GM21825 (cell line): ENCODE data around the gene BCAS1.

Experiments used
- ATAC-seq: cut with Tn5 transposase; IDR thresholded peaks from one replicate; pipeline ENCODE4 v1.9.1; 2021; ENCODE audit warnings: mild to moderate bottlenecking, moderate library complexity; ENCODE audit not compliant: unreplicated experiment

The BCAS1 gene

DNA sequence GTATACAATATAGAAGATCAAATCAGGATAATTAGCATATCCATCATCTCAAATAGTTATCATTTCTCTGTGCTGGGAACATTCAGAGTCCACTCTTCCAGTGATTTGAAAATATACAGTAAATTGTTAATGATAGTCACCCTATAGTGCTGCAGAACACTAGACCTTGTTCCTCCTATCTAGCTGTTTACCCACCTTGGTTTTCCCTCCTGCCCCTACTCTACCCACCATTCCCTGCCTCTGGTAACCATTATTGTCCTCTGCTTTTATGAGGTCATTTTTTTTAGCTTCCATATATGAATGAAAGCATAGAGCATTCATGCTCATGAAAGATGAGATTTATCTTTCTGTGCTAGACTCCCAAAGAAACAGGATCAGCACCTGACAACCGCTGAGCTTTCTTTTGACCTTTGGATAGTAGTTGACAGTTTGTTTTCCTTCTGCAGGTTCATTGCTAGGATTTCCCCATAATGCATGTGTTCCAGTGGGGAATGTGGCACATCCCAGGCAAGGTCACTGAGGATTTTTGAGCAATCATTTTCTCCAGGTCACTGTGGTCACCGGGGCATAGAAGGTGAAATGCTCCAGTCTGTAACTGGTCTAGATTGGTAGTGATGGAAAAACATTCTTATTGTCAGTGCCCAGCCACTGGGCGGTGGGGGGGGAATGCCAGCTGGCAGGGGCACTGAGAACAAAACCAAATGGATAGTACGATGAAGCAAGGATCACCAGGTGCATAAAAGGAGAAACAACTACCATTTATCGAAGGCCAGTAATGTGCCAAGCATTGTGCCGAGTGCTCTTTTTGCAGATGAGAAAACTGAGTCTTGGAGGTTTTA lies 33.6 kb upstream of the BCAS1 start:
- ATAC-seq, result no peak

DNA sequence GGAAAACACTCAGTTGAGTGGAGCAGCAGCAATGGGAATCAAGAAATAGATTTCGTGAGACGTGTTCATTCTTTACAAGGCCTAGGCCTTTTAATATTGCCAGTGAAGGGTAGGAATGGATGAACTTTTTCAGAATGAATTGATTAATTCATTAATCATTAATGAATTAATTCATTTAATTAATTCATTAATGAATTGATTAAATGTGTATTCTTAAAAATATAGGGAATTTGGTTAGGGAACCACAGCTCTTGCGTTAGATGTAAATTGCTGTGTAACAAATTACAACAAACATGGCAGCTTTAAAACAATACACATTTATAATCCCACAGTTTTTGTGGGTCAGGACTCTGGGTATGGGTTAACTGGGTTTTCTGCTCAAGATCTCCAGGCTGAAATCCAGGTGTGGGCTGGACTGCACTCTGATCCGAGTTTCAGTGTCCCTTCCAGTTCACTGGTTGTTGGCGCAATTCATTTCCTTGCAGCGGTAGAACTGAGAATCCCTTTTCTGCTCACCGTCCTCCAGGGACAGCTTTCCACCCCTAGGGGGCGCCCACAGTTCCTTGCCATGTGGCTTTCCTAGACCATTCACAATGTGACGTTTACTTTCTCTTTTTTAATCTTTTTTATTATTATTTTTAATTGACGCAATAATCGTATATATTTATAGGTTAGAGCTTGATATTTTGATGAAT lies 32.8 kb upstream of the BCAS1 start:
- peak; percentile 85 for ATAC-seq

DNA sequence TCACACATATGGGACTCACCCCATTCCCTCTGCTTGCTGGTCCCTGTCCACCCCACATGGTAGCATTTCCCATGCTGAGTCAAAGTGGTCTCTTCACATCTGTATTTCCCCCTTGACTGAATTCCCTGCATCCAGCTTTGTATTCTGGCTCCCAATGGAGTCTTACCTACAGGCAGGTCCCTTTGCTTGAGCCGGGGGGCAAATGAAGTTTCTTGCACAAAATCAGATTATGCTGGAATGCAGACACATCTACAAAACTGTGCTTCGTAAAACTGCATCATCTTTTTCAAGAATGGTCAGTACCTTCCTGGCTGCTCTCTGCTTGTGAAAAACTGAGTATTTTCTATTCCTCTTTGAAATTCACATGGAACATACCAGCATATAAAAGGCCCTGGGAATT lies 32.1 kb upstream of the BCAS1 start:
- ATAC-seq, result no peak

DNA sequence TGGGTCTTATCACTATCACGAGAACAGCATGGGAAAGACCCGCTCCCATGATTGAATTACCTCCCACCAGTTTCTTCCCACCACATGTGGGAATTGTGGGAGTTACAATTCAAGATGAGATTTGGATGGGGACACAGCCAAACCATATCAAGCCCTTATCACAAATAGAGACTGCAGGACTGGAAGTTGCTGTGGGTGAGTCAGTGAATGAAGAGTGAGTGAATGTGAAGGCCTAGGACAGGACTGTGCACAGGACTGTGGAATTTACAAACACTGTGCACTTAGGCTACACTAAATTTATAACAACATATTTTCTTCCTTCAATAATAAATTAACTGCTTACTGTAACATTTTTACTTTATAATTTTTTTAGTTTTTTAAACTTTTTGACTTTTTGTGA lies 30.2 kb upstream of the BCAS1 start:
- no peak for ATAC-seq

DNA sequence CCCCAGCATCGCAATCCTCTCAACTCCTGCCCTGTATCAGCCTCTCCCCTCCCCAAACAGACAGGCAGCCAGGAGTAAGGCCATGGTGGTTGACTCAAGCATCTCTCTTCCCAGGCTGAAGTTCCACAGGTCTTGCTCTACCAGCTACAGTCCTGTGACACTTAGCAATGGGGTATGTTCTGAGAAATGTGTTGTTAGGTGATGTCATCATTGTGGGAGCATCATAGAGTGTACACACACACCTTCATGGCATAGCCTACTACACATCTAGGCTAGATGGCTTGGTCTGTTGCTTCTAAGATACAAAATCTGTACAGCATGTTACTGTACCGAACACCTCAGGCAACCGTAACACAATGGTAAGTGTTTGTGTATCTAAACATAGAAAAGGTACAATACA lies 29.5 kb upstream of the BCAS1 start:
- ATAC-seq, result no peak

DNA sequence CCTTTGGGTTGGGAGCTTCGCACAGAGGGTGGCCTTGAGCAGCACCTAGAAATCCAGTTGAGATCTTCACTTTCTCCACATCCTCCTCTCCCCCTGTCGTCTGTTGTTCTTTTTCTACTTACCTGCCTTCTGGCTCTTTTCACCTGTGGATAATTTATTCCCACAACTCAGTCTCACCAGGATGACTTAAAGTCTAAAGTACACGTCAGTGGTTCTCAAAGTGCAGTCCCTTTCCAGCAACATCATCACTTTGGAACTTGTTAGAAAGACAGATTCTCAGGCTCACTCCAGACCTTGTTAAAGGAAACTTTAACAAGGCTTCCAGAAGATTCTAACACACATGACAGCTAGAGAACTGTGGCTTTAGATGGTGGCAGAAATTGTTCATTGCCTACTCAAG lies 27.7 kb upstream of the BCAS1 start:
- ATAC-seq, result no peak

DNA sequence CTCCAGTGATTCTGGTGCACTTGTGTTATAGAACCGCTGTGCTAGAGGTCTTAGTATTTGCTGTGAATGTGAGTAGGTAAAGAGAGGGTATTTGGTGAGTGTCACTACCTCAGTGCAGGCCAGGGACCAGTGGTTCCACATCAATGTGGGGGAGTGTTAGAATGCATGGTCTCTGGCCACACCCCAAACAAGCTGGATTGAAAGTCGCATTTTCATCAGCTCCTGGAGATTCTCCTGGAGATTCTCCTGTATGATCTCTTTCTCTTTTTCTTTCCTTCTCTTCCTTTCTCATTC lies 26.8 kb upstream of the BCAS1 start:
- ATAC-seq, result no peak

DNA sequence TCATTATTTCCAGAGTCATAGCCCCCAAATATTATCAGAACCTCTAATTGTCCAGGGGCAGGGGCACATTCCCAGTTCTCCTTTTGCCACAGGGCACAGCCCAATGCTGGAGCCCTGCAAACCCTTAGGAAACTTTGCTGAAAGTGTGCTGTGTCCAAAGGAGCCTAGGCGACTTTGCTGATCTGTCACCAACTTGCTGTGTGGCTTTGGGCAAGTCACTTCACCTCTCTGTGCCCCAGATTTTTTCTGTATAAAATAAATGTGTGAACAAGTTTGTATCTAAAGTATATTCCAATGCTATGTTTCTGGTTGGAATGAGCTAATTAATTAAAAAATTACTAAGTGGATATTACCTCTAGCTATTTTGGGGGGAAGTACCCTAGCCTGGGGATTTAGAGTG lies 25.4 kb upstream of the BCAS1 start:
- no peak for ATAC-seq

DNA sequence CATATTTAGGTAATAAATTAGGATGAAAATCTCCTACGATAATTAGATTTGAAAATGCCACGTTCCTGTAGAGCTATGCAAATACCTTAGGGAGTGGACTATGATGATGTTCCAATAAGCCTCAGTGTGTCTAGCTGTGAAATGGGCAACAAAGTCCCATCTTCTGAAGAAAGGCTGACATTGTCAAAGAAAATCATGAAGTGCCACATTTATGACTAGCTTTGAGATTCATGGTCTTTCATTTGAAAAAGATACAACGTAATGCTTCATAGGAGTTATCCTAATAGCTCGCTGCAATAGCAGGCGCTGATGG lies 23.8 kb upstream of the BCAS1 start:
- no peak for ATAC-seq

DNA sequence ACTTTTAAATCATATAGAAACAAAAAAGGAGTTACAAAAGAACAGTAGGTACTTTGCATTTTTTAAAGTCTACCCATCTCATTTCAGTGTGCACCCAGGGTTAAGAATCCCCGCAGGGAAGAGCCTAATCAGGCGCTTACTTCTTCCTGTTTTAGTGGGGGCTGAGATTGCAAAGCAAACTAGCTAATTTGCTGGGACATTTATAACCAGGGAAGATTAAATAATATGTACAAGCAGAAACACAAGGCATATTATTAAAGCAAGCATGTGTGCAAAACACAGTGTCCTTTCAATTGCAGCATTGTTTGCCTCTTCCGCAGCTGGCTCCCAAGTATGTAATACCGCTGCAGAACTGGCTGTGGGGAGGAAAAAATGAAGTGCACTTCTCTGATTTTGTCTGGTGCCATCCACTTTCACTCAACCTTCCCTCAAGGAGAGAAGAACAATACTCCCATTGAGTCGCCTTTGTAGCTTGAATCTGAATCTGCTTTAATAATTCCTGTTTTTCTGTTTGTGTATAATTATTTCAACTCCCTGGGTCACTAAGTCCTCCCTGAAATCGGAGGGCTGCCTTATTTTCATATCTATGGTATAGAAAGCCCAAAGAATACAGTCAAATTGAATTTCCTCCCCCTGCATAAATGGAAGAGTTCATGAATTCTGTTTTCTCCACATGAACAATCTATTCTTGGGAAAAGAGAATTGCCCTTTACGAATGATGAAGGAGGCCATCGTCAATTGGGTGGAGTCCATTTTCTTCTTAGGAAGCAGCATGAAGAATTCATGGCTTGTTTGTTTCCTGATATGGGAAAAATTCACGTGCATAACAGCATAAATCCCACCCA lies 23.3 kb upstream of the BCAS1 start:
- ATAC-seq, result no peak

DNA sequence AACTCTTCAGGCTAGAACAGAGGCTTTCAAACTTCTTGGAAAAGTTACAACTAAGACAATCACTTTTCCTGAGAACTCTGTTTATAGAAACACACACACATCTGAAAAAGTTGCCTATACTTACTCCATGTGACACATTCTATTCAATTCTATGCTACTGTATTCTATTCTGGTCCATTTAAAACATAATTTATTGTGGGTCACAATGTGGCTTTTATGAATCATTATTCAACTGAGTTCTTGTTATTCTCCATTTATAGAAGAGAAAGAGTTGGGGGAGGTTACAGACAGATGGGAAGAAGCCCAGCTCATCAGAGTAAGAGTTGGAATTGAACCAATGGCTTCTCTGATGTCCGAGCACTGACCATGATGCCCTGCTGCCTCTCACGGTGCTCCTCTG lies 21.6 kb upstream of the BCAS1 start:
- no peak for ATAC-seq

DNA sequence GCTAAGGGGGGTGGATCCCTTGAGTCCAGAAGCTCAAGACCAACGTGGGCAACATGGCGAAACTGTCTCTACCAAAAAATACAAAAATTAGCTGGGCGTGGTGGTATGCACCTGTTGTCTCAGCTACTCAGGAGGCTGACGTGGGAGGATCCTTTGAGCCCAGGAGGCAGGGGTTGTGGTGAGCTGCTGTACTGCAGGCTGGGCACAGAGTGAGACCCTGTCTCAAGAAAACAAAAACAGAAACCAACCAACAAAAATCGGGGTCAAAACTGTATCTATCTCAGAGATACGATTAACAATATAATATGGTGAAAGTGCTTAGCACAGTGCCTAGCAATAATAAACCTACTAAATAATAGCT lies 20.7 kb upstream of the BCAS1 start:
- ATAC-seq, result no peak

DNA sequence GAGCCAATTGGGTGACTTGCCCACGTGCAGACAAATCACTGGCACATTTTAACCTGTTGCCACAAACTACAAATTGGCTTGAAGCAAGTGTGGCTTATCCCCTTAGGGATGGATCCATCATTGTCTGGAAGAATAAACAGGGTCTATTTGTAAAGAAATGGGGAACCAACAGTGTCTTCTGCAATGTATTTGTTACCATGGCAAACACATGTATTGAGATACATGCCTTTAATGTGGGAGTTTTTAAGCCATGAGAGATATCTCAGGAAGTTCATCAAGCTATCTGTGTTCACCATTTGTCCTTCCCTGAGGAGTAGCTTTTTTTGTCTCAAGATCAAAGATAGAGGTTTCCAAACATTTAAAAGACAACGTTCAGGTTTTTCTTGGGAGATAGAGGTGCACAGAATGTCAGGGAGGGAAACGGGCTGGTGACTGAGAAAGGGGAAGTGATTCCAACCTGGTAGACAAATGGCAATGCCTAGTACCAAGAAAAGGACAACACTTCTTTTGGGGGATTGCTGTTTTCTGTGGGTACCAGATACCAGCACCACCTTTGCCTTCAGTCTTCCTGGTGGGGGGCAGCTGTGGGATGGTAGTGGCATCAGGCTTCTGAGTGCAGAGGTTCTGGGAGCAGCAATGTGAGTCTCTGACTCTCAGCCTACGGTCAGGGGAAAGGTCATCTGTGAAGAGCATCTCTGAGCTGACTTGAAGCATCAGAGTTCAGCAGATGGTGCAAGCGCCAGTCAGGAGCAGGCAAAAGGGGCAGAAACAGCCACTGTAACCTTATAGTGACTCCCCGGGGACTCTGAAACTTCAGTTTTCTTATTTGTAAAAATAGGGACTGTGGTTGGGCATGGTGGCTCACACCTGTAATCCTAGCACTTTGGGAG lies 20.1 kb upstream of the BCAS1 start:
- ATAC-seq, result peak; percentile 50

DNA sequence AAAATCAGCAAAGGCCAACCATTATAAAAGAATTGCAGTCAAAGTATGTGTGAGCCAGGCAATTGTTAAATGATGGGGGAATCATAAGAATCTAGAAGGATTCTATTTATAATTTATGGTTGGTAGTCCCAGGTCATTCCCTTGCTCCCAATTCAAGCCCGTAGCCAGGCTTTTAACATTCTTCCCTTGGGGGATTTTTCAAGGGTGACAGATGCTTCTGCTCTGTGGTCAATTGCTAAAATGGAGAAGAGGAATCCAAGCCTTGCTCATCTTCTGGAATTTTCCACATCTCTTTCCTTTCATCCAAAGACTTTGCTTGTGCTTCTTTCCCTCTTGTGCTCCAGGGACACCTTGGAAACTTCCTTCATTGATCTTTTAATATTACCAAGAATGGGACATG lies 18.0 kb upstream of the BCAS1 start:
- no peak for ATAC-seq

DNA sequence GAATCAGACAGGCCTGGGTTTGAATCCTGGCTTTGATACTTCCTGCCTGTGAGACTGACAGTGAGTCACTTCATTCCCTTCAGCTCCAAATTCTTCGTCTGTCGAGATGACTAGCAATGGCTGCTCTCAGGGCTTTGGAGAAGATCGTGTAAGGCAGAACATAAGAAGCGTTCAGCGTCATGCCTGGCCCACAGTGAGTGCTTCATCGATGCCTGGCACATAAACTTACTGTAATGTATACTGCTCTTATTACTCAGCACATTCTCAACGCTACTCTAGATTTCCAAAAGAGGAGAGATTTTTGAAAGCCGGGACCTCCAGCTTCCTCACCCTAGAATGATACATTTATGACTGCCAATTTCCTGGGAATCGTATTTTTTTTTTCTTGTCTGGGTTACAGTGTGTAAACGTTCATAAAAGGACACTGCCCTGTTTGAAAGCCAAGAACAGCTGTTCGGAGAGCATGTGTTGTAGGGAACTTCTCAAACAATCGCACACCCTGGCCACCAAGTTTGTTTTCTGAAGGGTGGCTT lies 16.2 kb upstream of the BCAS1 start:
- no peak for ATAC-seq

DNA sequence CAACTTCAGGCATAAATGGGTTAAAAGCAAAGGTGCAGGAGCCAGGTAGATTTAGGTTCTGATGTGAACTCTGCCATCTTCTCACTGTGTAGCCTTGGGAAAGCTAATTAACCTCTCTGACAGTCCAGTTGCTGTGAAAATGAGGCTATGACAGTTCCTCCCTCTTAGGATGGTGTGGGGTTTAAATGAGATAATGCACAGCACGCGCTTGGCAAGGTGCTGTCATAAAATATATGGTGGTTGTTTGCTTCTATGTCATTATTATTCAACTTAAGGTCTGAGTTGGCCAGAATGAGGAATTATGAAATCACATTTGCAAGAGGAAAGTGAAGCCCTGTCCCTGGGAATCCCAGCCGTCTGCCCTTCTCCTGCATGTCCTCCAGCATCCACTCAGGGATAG lies 15.5 kb upstream of the BCAS1 start:
- no peak for ATAC-seq

DNA sequence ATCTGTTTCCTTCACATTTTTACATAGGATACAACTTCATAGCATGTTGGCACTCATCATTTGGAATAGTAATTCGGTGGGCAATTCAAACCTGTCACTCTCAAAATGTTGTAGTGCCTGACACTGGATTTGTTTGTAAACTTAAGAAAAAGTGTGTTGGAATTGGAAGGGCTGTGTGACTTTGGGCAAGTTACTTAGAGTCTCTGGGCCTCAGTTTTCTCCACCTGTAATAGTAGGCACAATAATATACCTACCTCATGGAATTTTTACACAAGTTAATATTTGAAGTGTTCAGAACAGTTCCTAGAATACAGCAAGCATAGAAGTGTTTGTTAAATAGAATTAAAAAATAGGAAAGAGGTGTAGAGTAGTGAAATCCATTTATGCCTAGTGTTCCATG lies 15.0 kb upstream of the BCAS1 start:
- ATAC-seq, result no peak

DNA sequence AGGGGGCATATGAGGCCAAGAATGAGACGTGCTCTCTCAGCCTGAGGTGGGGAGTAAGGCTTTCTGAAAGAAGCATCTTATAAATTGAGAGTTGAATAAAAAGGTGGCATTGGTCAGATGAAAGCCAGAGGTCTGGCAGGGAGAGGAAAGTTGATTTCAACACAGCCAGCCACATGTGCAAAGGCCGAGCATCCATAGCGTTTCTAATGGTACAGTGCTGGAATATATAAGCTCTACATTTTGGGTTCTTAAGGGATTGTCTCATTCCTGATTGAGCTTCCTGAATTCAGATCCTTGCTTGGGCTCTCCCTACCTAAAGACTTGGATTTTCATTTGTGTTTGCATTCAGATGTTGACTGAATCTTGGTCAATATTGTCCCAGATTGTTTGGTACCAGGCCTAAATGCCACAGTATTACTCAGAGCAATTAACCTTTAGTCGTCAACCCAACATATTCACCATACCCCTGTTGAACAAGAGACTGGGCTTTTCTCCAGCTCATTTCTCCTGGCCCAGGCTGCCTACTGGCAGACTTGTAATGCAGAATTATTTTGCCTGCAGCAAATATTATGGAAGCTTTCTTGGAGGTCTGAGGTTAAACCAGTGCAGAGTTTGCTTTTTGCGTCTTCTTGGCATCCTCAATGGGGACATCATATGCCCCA lies 14.5 kb upstream of the BCAS1 start:
- no peak for ATAC-seq

DNA sequence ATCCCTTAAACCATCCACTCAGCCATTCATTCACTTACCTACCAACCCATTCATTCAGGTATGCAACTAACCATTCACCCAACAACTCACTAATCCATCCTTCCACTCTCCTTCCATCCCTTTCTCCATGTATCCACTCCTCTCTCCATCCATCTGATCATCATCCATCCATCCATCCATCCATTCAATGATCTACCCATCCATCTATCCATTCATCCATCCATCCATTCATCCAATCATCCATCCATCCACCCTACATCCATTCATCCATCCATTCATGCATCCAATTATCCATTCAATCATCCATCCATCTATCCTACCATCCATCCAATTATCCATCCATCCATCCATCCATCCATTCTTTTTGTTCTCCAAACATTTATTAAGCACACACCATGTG lies 13.8 kb upstream of the BCAS1 start:
- no peak for ATAC-seq

DNA sequence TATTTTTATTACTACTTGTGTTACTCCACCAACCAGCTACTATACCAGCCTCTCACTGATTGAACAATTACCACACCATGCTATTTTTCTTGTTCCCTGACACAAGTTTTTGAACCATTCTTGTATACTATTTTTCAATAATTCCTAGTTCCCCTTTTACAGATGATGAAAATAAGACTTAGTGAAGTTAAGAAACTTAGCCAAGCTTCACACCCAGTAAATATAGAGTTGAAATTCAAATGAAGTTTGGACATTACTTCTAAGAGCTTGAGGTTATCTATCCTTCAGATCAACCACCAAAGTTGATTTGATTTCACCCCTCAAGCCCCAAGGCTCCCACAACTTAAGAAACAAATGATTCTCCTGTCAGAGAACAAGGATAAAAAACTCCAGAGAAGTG lies 13.1 kb upstream of the BCAS1 start:
- no peak for ATAC-seq
